HepG2 (cell line): Measurements from ENCODE around the gene TM6SF1. TPM values are rescaled to one million over a fixed set of nuclear protein-coding genes. Genes with fewer than 3 reads are reported as not detected.

ENCODE experiments used
- CENPX ChIP-seq: sonication (generic); formaldehyde crosslinking; IDR thresholded peaks from 2 replicates; pipeline ENCODE4 v1.9.0; 2021; ENCODE audit warnings: mild to moderate bottlenecking, missing genetic modification reagents, moderate library complexity
- CHD2 ChIP-seq: IDR thresholded peaks from 2 replicates; pipeline ENCODE4 v1.6.1; 2011; ENCODE audit warnings: low read depth, low read length, improper control_type of control experiment
- DR1 ChIP-seq: sonication (generic); formaldehyde crosslinking; IDR thresholded peaks from 2 replicates; pipeline ENCODE4 v1.8.0; 2021; ENCODE audit warnings: mild to moderate bottlenecking, missing genetic modification reagents, inconsistent platforms
- FLYWCH1 ChIP-seq: sonication (generic); formaldehyde crosslinking; IDR thresholded peaks from 2 replicates; pipeline ENCODE4 v1.8.1; 2023; ENCODE audit warnings: mild to moderate bottlenecking, missing genetic modification reagents
- FOXJ3 ChIP-seq: sonication (generic); formaldehyde crosslinking; IDR thresholded peaks from 2 replicates; pipeline ENCODE4 v1.4.0; 2020; ENCODE audit warnings: missing genetic modification reagents, mild to moderate bottlenecking, borderline replicate concordance
- HINFP ChIP-seq: sonication (generic); formaldehyde crosslinking; IDR thresholded peaks from 2 replicates; pipeline ENCODE4 v1.4.0; 2020; ENCODE audit warnings: low read depth, mild to moderate bottlenecking, missing genetic modification reagents
- HIVEP1 ChIP-seq: sonication (generic); formaldehyde crosslinking; IDR thresholded peaks from 2 replicates; pipeline ENCODE4 v1.4.0; 2020; ENCODE audit warnings: mild to moderate bottlenecking, missing genetic modification reagents
- IRX3 ChIP-seq: sonication (generic); formaldehyde crosslinking; IDR thresholded peaks from 2 replicates; pipeline ENCODE4 v1.8.1; 2023; ENCODE audit warnings: mild to moderate bottlenecking, low read depth, missing genetic modification reagents, borderline replicate concordance
- NFATC3 ChIP-seq: sonication (generic); formaldehyde crosslinking; IDR thresholded peaks from 2 replicates; pipeline ENCODE4 v1.5.1; 2020; ENCODE audit warnings: mild to moderate bottlenecking, missing genetic modification reagents
- NR0B2 ChIP-seq: sonication (generic); formaldehyde crosslinking; IDR thresholded peaks from 2 replicates; pipeline ENCODE4 v1.4.0; 2020; ENCODE audit warnings: mild to moderate bottlenecking, missing genetic modification reagents
- SIN3A ChIP-seq: IDR thresholded peaks from 2 replicates; pipeline ENCODE4 v1.6.1; 2011; ENCODE audit warnings: low read depth, mild to moderate bottlenecking, control low read depth, low read length, borderline replicate concordance
- TEAD2 ChIP-seq: sonication (generic); formaldehyde crosslinking; IDR thresholded peaks from 2 replicates; pipeline ENCODE4 v1.9.0; 2021; ENCODE audit warnings: missing genetic modification reagents
- TERF1 ChIP-seq: sonication (generic); formaldehyde crosslinking; IDR thresholded peaks from 2 replicates; pipeline ENCODE4 v1.8.0; 2022; ENCODE audit warnings: mild to moderate bottlenecking, missing genetic modification reagents, moderate library complexity
- ZFP90 ChIP-seq: sonication (generic); formaldehyde crosslinking; IDR thresholded peaks from 2 replicates; pipeline ENCODE4 v1.8.0; 2022; ENCODE audit warnings: missing genetic modification reagents, mild to moderate bottlenecking, inconsistent platforms, borderline replicate concordance
- ZKSCAN5 ChIP-seq: sonication (generic); formaldehyde crosslinking; IDR thresholded peaks from 2 replicates; pipeline ENCODE4 v1.5.1; 2020; ENCODE audit warnings: mild to moderate bottlenecking, missing genetic modification reagents
- ZNF362 ChIP-seq: sonication (generic); formaldehyde crosslinking; IDR thresholded peaks from 2 replicates; pipeline ENCODE4 v1.4.0; 2020; ENCODE audit warnings: missing genetic modification reagents, mild to moderate bottlenecking, borderline replicate concordance
- ZNF382 ChIP-seq: sonication (generic); formaldehyde crosslinking; IDR thresholded peaks from 2 replicates; pipeline ENCODE4 v1.5.0; 2020; ENCODE audit warnings: missing genetic modification reagents, mild to moderate bottlenecking, borderline replicate concordance
- ZNF557 ChIP-seq: sonication (generic); formaldehyde crosslinking; IDR thresholded peaks from 2 replicates; pipeline ENCODE4 v1.4.0; 2020; ENCODE audit warnings: missing genetic modification reagents
- ZNF558 ChIP-seq: sonication (generic); formaldehyde crosslinking; IDR thresholded peaks from 2 replicates; pipeline ENCODE4 v1.9.0; 2022; ENCODE audit warnings: mild to moderate bottlenecking, missing genetic modification reagents, borderline replicate concordance
- ZSCAN21 ChIP-seq: sonication (generic); formaldehyde crosslinking; IDR thresholded peaks from 2 replicates; pipeline ENCODE4 v1.8.0; 2022; ENCODE audit warnings: mild to moderate bottlenecking, missing genetic modification reagents, moderate library complexity, borderline replicate concordance
- polyA plus RNA-seq, 8 experiments: library from polyadenylated mRNA; depleted of rRNA in 3 of 8; stranded (reverse) in 7 of 8; unstranded in 1 of 8; fragments of >200 nt; fragmentation: Illumina TruSeq in 4 of 8; extraction: Trizol in 4 of 8; gene quantifications; 2 replicates each; pipeline versions ENCODE4 v1.2.1 to v1.2.3, GENCODE V29; 2011 to 2016; ENCODE audit warnings: low read depth in 4 of 8, missing spikeins in 1 of 8, mixed read lengths in 1 of 8; ENCODE audit not compliant: insufficient read depth in 1 of 8
- total RNA-seq, 5 experiments: library from RNA; depleted of rRNA; stranded (reverse); fragments of >200 nt; fragmentation: Illumina TruSeq; extraction: Trizol; gene quantifications; 2 replicates each; pipeline ENCODE4 v1.2.3, GENCODE V29; 2016; ENCODE audit warnings: low read depth in 1 of 5

Gene TM6SF1
- total and polyA plus RNA-seq, 2 of the 13 experiments (the other 11 are each of a cell fraction or from before 2014, with no cell fraction given), result not detected

GRCh38 chr15:83066734-83067637 lies 40.5 kb upstream of the TM6SF1 start, which contains the start of gene BTBD1 (continued):
- TF ChIP-seq FOXJ3 (CRISPR knock-in tag) (0 out of 2 replicates have a peak, but pooled peaks have one; percentile 49), TEAD2 (CRISPR knock-in tag) (no peak), ZNF362 (CRISPR knock-in tag) (no peak), CHD2 (no peak), DR1 (CRISPR knock-in tag) (no peak; the same call in 1 of the 2 replicates), ZFP90 (CRISPR knock-in tag) (no peak; the same call in 1 of the 2 replicates), ZNF382 (CRISPR knock-in tag) (no peak), IRX3 (CRISPR knock-in tag) (0 out of 2 replicates have a peak, but pooled peaks have one; percentile 41), ZNF557 (CRISPR knock-in tag) (peak; percentile 80; the same call in 1 of the 2 replicates), FLYWCH1 (0 out of 2 replicates have a peak, but pooled peaks have one; percentile 37), SIN3A (peak; percentile 75; the same call in 1 of the 2 replicates), ZNF558 (CRISPR knock-in tag) (no peak), ZKSCAN5 (CRISPR knock-in tag) (no peak), HIVEP1 (CRISPR knock-in tag) (no peak), TERF1 (no peak), ZSCAN21 (CRISPR knock-in tag) (peak; percentile 62; the same call in 1 of the 2 replicates), HINFP (CRISPR knock-in tag) (no peak), NFATC3 (CRISPR knock-in tag) (no peak), NR0B2 (CRISPR knock-in tag) (peak; percentile 76; the same call in 1 of the 2 replicates), CENPX (CRISPR knock-in tag) (no peak)
